Measurements from ENCODE around the gene IL24.

Gene IL24

DNA sequence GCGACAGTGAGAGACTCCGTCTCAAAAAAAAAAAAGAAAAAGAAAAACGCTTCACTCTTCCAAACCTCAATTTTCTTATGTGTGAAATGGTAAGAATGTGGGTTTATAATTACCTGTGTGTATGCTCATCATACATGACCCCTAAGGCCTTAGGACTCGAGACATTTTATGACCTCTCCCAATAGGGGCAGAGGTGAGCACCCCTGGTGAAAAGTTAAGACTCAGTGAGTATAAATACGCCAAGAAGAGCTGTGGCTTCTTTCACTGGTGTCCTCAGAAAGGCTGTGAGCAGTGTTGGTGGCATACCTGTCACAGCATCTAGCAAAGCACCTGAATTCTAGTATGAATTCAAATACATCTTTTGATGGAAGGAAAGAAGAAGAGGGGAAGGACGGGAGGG is 32.3 kb downstream of the IL24 start:
- DNase-seq = no peak

DNA sequence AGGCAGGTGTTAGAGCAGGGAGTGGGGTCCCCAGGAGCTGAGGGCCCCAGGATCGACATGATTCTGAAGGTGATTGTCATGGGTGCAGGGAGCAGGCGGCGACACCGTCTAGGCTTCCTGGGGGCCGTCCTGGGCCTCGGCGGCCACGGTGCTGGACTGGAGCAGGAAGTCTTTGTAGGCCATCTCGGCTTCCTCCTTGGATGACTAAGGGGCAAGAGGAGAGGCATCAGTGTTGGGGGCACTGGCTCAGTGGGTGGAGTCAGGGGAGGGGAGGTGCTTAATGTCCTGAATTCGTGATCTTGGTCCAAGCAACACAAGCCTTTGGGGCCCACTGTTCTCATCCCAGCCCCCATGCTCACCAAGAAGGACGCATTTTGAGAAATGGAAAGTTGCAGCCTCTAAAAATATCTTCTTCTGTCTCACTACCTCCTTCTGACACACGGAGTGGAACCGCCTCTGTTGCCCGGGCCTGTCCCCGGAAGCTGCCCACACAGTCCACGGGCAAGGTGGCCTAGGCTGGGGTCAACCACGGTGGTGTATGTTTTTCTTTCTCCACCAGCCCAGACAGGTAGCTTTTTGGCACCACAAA is 33.1 kb downstream of the IL24 start:
- DNase-seq = no peak

DNA sequence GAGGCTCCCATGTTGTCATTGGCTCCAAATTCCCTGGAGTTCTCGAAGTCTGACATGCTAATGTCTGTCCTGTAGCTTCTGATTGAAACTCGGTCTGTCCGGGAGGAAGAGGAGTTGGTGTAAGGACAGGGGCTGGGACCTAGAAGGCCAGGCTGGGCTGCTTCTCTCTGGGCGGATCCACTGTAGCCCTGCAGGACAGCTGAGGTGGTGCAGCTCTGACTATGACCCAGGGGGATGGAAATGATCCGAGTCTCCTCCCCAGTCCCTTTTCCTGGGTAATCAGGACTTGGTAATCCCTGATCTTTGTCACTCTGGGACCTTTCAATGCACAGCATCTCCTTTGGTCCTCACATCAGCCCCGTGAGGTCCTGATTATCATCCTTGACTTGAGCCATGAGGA is 34.5 kb downstream of the IL24 start:
- no peak for DNase-seq

DNA sequence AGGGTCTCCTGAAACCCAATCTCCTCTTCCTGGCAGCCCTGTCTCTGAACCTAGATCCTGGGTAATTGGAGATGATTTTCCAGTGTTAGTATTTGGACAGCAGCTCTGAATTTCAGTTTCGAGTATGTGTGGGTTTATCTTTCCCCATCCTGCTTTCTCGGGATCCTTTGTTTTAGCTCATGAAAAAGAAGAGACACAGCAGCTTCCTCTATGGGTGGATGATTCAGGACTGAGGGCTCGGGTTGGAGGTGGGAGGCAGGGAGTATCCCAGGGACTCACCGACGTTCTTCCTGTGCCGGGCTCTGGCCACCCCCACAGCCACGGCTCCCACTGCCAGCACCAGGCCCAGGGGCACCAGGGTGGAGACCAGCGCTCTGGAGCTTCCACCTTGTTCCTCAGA is 34.9 kb downstream of the IL24 start:
- DNase-seq = no peak

DNA sequence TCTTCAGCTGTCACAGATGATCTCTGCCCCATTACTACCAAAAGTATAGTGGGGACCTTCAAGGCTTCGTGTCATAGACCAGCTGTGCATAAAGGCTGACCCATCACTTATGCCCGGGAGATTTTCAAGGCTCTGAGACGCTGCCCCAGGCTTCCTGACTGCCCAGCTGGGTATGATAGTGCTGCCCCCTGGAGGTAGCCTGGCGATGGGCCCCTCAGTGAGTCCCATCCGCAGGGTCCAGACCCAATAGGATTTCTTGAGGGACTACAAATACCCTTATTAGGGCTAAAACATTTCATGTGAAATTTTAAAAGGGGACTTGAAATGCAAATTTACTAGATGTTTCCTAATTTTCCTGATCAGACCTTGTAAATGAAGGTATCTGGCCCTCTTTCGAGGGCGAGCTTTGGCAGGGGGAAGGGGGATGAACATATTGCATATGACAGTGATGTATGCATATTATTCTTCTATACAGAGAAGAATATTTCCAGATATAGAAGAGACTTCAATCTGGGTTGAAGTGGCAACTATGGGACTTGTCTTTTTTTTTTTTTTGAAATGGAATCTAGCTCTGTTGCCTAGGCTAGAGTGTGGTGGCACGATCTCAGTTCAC is 36.2 kb downstream of the IL24 start:
- DNase-seq = peak; percentile 74

DNA sequence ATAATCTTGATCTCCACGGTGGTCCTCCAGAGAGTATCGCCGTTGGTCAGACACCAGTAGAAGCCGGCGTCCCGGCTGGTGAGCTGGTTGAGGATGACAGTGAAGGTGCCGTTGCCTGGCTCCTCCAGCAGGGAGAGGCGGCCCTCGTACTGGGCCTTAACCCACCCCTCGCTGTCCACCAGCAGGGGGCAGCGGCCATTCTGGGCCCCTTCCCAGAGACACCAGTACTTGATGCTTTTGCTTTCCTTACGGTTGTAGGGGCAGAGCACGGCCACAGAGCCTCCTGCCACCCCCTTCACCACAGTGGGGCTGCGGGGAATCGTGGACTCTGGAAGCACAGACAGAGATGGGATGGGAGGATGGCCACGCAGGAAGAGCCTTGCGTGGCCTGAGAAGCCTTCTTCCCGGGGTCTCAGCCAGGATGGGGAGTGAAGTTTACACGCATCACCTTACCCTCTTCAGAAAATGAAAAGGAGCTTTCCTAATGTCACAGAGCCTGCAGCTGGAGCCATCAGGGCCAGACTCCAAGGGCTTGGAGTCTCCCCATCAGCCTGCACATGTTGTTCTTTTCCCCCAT is 38.3 kb downstream of the IL24 start:
- peak; percentile 50 for DNase-seq

DNA sequence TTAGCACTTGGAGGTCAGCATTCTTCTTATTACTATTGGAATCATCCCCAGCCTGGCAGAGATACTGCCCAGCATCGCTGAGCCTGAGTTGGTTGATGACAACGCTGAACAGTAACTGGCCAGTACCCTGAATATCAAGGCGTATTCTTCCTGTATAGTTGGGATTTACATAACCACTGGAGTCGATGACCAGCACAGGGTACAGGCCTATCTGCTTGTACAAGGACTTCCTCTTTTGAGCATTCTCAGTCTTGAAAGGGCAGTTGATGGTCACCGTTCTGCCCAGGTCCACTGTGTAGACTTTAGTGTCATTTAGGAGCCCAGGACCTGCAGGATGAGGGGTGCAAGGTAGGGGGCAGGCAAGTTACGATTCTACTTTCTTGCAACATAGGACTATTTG is 40.2 kb downstream of the IL24 start:
- DNase-seq = no peak

DNA sequence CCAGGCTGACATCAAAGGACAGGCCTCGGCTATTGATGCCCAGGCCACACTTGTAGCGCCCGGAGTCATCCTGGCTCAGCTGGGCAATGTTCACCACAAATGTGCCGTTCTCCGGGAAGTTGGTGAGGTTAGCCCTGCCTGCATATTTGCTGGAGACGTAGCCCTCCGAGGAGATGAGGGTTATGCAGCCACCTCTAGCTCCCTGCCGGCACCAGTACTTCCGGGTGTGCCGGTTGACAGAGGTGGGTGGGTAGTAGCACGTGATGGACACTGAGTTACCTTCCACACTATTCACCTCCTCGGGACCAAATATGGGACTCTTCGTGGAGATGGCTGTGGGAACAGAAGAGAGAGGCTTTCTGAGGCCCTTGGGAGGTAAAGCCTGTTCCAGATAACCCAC is 41.9 kb downstream of the IL24 start:
- DNase-seq = no peak

DNA sequence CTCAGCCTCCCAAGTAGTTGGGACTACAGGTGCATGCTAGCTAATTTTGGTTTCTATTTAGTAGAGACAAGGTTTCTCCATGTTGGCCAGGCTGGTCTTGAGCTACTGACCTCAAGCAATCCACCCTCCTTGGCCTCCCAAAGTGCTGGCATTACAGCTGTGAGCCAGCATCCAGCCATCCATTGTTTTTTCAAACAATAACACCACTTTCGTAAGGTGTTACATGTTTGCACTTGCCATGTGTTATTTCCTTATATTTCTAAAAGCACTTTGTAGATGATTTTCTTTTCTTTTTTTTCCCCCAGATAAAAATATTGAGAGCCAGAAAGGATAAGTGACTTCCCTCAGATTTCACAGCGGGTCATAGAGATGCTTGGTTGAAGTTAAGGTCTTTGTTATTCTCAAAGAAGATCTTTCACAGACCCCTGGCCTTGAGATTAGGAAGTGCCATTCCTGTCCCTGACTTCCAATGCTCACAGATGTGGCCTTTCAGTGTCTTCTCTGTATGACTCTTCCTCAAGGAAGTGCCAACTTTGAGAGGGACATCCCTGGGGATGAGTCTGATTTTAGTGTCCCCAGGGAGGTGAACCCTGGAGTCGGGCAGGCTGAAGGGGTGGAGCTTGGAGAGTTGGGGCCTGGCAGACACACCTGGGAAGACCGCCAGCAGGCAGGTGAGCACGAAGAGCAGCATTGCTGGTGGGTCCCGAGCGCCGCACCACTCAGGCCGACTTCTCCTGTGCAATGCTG is 42.8 kb downstream of the IL24 start:
- no peak for DNase-seq

DNA sequence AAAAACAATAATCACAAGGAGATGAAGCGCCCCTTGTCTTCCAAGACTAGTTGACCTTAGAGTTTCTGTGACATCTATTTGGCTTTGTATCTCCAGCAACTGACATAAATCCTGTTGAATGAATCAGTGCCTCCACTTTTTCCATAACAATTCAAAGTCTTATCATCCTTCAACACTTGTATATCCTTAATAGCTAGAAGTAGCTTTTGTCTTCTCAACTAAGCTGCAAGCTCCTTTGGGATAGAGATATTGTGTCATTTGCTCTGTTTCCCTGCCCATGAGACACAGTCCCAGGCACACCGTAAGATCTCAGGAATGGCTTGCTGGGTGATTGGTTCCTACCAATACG is 43.3 kb downstream of the IL24 start:
- DNase-seq = no peak

DNA sequence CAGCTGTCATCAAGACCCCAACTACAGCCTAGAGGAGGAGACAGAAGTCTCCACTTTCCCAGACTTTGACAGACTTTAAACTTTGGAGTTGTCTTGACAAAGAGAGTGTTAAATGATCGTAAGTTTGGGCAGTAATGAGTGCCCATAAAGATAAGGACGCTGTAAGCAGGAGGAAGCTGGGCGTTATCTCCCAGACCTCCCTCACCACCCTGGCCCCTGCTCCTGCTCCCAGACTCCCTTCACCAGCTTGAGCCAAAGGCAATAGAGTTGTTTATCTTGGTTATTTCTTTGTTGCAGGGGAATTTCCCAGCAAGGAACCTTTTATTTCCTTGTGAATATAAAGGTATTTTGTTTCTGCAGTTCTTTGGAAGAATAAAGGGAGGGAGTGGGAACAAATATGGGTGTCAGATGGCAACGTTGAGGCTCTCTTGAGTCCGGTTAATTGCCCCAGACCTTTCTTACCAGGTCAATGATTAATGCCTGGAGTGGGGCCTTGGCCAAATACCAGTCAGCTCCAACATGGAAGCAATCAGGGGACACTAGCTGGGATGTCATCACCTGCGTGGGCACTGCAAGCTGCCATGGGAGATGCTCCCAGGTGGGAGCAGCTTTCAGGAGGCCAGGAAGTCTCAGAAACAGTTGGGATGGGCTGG is 44.6 kb downstream of the IL24 start:
- DNase-seq = no peak

DNA sequence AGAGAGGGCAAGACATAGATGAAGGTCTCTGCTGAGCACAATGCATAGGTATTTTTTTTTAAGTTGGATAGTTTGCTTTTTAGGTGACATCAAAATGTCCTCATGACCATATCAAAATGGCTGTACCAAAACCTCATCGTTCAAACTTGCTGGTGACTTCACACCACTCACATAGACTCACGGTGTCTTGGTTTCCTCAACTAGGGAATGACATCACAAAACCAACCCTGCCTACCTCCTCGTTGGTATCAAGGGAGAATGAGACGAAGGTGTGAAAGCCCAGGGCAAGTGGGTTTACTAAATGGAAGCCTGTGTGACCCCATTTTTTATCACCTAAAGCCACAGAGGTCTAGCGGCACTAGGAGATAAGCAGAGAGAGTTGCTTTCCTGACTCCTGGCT is 47.5 kb downstream of the IL24 start:
- no peak for DNase-seq

DNA sequence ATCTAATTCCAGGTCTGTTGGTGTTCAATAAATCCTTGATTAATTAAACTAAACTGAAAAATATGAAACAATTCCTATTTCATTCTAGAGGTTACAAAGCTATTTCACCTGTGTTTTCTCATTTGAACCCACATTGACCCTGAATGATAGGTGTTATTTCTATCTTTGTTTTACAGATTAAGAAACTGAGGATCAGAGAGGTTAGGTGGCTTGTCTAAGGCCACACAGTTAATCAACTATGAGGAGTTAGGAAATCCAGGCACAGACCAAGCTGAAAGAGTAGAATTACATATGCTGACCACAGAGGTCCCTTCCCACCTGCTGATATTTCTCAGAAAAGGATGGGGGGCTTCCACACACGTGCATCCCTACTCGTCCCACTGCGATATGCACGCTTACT is 48.5 kb downstream of the IL24 start:
- DNase-seq = no peak

DNA sequence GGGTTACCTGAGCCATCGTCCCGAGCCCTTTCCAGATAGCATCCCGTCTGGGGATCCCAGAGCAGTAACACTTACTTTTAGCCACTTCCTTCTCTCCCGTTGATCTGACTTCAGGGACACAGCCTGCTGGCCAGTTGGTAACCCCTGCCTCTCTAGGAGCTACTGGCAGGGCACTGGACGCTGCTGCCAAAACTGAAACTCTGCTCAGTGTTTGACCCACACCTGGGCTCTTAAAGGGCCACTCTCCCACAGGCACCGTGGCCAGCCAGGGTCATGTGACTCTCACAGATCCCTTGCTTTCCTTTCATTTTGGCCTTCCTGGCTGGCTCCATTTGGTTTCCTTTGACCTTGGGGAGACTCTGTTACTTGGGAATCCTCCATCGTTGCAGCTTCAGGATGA is 49.0 kb downstream of the IL24 start, which contains the start of gene PIGR:
TSS of gene PIGR (minus strand) at position 206 of the 400 bp plus-strand sequence. CDS start 5,935 bp downstream, outside the sequence.
- no peak for DNase-seq

DNA sequence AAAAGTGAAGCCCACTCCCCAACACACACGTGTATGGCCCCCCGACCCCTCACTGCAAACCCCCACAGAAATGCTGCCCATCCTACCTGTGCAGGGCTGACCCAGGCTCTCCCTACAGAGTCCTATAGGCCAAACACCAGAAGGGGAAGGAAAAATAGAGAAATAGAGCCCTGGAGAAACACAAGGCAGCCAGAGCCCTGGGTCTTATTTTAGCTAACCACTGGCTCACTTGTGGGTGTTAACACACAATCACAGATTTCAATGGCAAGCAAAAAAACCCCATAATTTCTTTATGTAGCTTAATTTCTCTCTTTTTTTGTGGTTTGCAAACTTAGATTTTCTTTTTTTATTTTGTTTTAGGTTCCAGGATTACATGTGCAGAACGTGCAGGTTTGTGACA is 50.0 kb downstream of the IL24 start:
- DNase-seq = no peak

DNA sequence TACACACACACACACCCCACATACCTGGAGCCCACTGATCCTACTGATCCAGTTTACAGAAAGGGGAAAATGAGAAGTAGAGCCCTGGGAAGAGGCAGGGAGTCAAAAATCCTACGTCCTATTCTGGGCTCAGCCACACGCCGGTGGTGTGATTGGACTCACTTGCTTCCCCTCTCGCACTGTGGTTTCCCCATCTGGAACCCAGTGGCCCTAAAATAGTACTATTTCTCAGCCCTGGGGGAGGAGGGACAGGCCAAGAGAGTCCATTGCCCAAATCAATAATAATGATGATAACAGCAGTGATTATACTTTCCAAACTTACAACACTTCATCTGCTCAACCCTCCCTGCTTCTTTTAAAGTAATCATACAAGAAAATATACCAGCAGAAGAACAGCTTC is 52.0 kb downstream of the IL24 start:
- no peak for DNase-seq

DNA sequence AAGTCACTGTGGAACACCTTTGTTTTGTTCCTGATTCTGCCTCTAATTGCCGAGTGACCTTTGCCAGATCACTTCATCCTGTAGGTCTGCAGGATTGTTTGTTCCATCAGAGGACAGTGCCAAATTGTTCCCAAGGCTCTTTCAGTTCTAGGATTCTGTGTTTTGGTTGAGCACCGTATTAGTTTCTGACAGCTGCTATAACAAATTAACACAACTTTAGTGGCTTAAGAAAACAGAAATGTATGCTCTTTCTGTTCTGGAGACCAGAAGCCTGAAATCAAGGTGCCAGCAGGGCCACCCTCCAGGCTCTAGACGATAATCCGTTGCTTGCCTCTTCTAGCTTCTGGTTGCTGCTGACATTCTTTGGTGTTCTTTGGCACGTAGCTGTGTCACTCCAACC is 52.4 kb downstream of the IL24 start:
- no peak for DNase-seq

DNA sequence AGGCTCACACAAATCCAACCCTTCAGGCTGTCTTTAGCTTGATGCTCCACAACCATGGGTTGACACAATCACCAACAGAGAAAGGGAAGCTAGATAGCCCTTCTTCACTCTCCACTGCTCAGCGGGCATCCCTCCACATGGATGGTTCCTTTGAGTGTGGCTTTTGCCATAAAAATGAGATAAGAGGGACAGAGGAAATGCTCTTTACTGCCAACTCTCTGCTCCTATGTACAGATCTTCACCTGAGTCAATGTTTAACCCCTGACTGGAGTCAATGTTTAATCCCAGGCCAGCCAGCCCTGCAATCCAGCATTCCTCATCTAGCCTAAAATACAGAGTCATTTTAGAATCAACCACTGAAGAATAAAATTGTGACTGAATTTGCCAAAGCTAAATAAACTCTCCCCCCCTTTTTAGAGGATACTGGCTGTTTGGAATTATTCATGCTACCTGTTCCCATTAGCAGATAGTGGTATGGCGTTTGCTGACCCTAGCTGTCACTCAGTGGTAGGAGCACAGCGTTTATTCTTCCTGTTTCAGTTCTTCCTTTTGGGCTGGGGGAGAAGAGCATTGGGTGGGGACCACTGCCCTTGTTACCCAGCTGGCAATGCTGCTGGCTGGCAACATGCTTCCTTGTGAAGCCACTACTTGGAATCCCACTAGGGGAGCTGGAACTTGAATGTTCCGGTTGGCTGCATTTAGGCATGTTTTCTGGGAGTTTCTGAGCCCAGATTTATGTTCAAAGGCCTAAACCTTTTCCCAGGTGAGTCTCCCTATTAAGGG is 54.3 kb downstream of the IL24 start:
- DNase-seq = no peak

DNA sequence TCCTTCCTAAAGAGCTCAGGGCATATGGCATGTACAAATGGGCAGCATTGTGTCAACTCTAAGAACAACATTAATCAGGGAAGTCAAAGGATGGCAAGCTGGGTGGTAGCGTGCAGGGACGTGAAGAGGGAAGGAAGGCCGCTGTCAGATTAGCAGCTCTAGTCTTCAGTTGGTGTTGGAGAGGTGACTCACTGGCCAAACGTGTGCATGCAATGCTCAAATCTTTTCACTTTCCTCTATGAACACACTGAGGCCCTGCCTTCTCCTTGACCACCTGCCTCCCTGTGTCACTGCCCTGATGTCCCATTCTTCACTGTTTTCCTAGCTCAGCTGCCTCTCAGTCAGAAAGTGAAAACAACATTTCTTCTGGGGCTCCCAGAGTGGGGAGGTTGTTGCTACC is 54.9 kb downstream of the IL24 start:
- DNase-seq = no peak

DNA sequence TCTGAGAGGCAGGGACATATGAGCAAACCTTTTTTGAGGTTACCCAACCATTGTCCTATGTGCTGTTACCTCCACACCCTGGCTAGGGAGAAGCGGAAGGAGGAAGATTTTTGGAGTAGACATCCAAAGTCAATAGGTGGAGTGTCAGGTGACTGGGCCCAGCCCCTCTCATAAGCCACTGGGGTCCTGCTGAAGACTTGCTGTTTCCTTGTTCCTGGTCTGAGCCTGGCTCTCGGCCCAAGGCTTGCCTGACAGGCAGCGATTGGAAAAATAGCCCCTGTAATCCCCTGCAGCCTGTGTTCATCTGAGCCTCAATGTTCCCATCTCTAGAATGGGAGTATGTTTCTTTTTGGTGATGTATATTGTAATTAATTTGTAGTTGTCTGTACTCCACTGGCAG is 55.9 kb downstream of the IL24 start:
- no peak for DNase-seq

DNA sequence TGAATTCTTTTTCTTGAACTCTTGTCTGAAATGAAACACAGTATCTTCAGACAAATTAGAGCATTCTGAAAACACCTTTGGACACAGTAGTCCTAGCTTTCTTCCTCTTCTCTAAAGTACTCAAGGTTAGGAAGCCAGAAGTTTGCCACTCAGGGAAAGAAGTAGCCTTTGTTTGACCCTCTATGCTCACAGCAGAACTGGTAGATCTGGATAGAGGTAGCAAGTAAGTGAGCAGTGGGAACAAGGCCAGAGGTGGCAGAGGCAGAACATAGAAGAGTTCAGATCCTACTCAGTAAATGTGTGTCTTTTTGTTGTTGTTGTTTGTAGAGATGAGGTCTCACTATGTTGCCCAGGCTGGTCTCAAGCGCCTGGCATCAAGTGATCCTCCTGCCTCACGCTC is 56.4 kb downstream of the IL24 start:
- no peak for DNase-seq

Measured in activated T-cell treated with anti-CD3 and anti-CD28 coated beads, Interleukin-2, amount 50 U/mL, for 1 hour (primary cell).